ENCODE measurements around the gene ECEL1.

GRCh38 chr2:232526372-232526941, 38.8 kb upstream of the ECEL1 start:
- TF ChIP-seq, protein P1, sequence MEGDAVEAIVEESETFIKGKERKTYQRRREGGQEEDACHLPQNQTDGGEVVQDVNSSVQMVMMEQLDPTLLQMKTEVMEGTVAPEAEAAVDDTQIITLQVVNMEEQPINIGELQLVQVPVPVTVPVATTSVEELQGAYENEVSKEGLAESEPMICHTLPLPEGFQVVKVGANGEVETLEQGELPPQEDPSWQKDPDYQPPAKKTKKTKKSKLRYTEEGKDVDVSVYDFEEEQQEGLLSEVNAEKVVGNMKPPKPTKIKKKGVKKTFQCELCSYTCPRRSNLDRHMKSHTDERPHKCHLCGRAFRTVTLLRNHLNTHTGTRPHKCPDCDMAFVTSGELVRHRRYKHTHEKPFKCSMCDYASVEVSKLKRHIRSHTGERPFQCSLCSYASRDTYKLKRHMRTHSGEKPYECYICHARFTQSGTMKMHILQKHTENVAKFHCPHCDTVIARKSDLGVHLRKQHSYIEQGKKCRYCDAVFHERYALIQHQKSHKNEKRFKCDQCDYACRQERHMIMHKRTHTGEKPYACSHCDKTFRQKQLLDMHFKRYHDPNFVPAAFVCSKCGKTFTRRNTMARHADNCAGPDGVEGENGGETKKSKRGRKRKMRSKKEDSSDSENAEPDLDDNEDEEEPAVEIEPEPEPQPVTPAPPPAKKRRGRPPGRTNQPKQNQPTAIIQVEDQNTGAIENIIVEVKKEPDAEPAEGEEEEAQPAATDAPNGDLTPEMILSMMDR (IDR thresholded peaks at IDR 0.05), result no peak
- no peak for TF ChIP-seq POLR2AphosphoS5 (IDR thresholded peaks at IDR 0.05)
- no peak for TF ChIP-seq EP300 (IDR thresholded peaks at IDR 0.05)
- TF ChIP-seq POLR2A (IDR thresholded peaks at IDR 0.05), result no peak
